GM13976 (cell line): ENCODE data around the gene MLXIPL.

Experiments used
- DNase-seq: peaks from one replicate; pipeline ENCODE4 v3.0.0; 2012; ENCODE audit warnings: low spot score
- in situ Hi-C: fragments of 300-500 bp; cut with MboI; formaldehyde crosslinking; loops from one replicate; pipeline ENCODE4 v1.12.0; 2022; ENCODE audit warnings: low sequenced_read_pairs, mixed read lengths, inconsistent platforms; ENCODE audit not compliant: unreplicated experiment
- TF ChIP-seq, protein P1 (sequence below): IDR thresholded peaks from 2 replicates; pipeline ENCODE4 v1.5.1; 2012; ENCODE audit warnings: borderline replicate concordance, mild to moderate bottlenecking; ENCODE audit not compliant: insufficient read depth; ENCODE audit errors: extremely low read depth, missing control alignments, control extremely low read depth

The MLXIPL gene

DNA sequence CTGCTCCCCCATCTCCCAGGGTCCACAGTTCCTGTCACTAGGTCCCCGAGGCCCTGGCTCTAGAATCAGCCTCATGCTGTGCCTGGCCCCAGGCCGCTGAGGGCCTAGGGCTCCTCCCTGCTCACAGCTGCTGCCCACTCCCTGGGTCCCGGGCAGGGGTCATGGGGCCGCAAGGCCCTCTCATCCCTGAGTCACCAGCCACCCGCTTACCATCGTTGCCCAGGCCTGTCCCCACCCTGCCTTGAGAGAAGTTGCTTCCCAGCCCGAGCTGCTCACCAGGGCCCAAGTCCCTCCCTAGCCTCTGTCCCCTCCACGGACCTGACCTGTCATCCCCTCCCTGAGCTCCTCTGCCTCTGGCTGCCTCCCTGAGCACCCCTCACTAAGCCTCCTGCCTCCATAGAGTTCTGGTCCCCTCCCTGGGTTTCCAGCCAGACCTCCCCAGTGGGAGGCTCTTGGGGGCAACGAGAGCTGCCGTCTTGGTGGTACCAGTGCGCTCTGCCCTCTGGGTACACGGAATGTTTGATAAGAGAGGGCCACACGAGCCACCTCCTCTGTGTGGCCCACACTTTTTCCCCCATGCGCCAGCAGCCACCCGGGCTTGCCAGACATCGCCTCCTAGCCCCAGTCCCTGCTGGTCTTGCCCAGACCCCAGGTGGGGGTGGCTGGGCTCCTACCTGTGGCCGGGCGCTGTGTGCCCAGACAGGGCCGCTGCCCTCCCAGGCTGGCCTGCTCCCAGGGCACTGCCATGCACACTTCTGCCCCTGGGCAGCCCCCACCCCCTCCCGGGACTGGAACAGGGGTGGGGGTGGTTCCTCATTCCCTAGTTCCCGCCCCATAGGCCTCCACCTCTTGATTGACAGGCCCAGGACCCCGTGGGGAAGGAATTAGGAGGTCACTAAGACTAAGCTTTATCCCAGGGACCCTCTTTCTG, 21.3 kb downstream of the MLXIPL start:
- DNase-seq, result no peak
- in situ Hi-C loops, result no loop called here
- TF ChIP-seq, protein P1, sequence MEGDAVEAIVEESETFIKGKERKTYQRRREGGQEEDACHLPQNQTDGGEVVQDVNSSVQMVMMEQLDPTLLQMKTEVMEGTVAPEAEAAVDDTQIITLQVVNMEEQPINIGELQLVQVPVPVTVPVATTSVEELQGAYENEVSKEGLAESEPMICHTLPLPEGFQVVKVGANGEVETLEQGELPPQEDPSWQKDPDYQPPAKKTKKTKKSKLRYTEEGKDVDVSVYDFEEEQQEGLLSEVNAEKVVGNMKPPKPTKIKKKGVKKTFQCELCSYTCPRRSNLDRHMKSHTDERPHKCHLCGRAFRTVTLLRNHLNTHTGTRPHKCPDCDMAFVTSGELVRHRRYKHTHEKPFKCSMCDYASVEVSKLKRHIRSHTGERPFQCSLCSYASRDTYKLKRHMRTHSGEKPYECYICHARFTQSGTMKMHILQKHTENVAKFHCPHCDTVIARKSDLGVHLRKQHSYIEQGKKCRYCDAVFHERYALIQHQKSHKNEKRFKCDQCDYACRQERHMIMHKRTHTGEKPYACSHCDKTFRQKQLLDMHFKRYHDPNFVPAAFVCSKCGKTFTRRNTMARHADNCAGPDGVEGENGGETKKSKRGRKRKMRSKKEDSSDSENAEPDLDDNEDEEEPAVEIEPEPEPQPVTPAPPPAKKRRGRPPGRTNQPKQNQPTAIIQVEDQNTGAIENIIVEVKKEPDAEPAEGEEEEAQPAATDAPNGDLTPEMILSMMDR, result no peak

DNA sequence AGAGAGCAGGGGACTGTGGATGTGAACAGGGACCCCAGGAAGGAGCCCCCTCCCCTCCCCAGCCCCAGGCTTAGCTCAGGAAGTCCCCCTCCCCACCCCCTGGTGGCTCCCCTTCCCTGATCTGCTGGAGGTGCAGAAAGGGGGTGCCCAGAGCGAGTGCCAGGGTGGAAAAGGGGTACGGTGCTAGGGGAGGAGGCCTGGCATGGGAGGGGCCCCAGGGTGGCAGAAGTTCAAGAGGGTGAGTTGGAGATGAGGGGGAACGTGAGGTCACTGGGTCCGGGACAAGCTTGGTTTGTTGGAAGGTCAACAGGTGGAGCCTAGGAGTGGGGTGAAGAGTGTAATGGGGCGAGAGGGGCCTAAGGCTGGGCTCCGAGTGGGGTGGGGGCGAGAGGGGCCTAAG, 24.4 kb downstream of the MLXIPL start:
- in situ Hi-C loops, result no loop called here
- TF ChIP-seq, protein P1, result no peak
- no peak for DNase-seq

DNA sequence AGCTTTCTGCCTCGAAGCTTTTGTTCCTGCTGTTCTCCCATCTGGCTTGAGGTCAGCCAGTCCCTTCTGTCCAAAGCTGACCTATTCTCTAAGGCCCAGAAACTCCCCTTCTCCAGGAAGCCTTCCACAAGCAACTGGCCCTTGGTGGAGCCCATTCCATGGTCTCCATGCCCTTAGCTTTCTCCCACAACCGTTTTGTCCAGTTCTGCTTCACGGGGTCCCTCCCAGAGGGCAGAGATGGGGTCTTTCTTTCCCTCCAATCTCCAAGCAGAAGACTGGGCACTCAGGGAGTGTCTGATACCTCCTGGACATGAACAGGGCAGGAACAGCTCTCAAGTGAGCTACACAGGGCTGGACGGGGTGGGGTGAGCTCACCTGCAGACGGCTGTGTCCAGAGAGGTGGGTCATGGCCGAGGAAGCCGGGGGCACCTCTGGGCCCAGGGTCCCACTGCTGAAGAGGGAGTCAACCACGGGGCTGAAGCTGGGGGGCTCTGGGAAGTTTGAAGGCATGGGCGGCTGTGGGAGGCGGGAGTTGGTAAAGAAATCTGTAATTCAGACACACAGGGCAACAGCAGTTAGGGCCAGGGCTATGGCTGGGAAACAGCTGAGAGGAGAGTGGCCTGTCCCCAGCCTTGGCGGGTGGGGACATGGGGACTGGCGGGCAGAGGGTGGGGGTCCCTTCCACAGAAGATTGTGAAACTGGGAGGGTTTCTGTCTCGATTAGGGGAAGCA, 25.0 kb downstream of the MLXIPL start:
- DNase-seq, result no peak
- in situ Hi-C loops, result no loop called here
- TF ChIP-seq, protein P1, result no peak

DNA sequence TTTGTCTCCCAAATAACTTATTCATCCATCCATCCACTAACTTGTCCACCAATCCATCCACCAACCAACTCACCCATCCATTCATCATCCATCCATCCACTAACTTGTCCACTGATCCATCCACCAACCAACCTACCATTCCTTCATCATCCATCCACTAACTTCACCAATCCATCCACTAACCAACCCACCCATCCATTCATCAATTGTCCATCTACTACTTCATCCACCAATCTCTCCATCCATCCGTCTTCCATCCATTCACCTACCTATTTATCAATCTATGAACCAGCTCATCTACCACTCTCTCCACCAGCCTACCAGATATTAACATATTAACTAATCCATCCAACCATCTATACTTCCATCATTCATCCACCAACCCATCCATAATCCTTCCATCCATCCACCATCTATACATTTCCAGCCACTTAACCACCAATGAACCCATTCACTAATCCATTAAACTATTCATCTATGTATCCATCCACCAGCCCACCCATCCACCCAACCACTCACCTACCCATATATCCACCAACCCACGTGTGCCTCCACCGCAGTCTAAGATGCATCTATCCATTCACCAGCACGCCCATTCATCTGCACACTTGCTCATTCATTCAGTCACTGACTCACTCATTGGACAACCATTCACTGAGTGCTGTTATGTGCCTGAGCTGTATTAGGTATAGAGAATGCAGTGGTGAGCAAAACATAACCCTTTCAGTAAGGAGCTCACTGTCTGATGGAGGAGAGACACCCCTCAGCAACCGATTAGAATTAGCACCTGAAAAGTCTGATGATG, 26.1 kb downstream of the MLXIPL start:
- TF ChIP-seq, protein P1, result no peak
- DNase-seq, result no peak
- in situ Hi-C loops, result no loop called here

DNA sequence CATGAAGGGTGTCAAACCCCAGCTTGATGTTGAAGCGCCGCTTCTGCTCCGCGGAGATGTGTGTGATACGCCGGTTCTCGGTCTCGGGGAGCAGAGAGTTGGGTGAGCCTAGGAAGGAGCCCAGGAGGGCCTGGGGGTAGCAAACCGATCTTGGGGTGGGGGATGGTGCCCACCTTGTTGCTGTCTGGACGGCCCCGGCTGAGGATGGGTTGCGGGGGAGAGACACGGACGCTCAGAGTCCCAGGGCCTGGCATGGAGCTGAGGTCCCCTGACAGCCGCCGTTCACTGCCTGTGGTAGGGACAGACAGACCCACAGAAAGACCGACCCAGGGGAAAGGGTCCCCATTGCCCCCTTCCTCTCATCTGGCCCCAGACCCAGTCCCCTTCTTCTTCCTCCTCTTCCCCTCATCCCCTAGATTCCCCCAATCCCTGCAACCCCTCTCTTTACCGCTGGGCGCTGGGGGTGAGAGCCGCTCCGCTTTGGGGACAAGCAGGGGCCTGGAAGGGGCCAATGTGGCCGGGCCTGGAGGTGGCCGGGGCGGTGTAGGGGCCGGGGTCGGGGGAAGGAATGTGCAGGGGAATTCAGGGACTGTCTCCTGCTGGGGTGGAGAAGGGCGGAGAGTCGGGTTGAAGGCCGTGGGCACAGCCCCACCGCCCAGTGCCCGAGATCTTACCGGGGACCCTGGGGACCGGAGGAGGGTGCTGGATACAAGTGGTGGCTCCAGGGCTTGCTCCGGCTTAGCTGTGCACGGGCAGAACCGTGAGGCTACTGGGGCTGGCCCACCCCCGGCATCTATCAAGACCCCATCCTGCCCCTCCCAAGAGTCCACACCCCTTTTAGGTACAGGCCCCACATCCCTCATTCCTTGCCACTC, 27.9 kb downstream of the MLXIPL start:
- TF ChIP-seq, protein P1, result no peak
- in situ Hi-C loops, result no loop called here
- no peak for DNase-seq
